HEK293 (cell line): Measurements from ENCODE around the gene IMMP2L.

Experiments
- CTCF ChIA-PET: fragments of 350-600 bp; formaldehyde crosslinking; extraction: SDS; loops from one replicate; lab custom pipeline; 2021; ENCODE audit warnings: antibody characterized with exemption; lab: Yijun Ruan, JAX
- POLR2A ChIA-PET: fragments of 300-600 bp; formaldehyde crosslinking; extraction: SDS; loops from one replicate; lab custom pipeline; 2020; ENCODE audit warnings: antibody characterized with exemption, inconsistent platforms; lab: Yijun Ruan, JAX
- H3K27ac ChIP-seq: fragments of 200-500 bp; sonication (Bioruptor generic); 2 replicates; pipeline ENCODE4 v1.5.1; 2014; ENCODE audit warnings: low read depth, low read length, control low read depth, inconsistent platforms; ENCODE audit errors: extremely low read depth
- H3K36me3 ChIP-seq, 2 experiments: fragments of 200-500 bp in 1 of 2; sonication (Bioruptor generic) in 1 of 2; 1 replicate in 1 of 2; 2 replicates in 1 of 2; pipeline ENCODE4 v1.5.1; 2014 to 2017; ENCODE audit warnings: inconsistent platforms in 2 of 2, low read length in 2 of 2; ENCODE audit not compliant: control insufficient read depth in 2 of 2, insufficient read depth in 1 of 2
- H3K4me1 ChIP-seq: fragments of 200-500 bp; sonication (Bioruptor generic); 2 replicates; pipeline ENCODE4 v1.5.1; 2014; ENCODE audit warnings: mild to moderate bottlenecking, low read length, inconsistent platforms; ENCODE audit not compliant: control insufficient read depth, insufficient read depth
- H3K4me3 ChIP-seq: 2 replicates; pipeline ENCODE4 v1.5.1; 2011; ENCODE audit warnings: low read depth, mild to moderate bottlenecking, control low read depth, low read length, moderate library complexity
- H3K9me3 ChIP-seq: fragments of 200-500 bp; sonication (Bioruptor generic); 2 replicates; pipeline ENCODE4 v1.5.1; 2014; ENCODE audit warnings: low read depth, low read length, inconsistent platforms; ENCODE audit not compliant: control insufficient read depth, insufficient read depth
- FEZF1 ChIP-seq: fragments of 450-650 bp; formaldehyde crosslinking; IDR thresholded peaks from 2 replicates; pipeline ENCODE4 v1.5.1; 2016; ENCODE audit warnings: missing biosample characterization, missing genetic modification characterization
- GLIS1 ChIP-seq: fragments of 450-650 bp; formaldehyde crosslinking; IDR thresholded peaks from 2 replicates; pipeline ENCODE4 v1.5.1; 2016; ENCODE audit warnings: missing biosample characterization, missing genetic modification characterization
- SCRT1 ChIP-seq: fragments of 450-650 bp; formaldehyde crosslinking; IDR thresholded peaks from 2 replicates; pipeline ENCODE4 v1.5.1; 2016; ENCODE audit warnings: missing biosample characterization, missing genetic modification characterization, borderline replicate concordance
- ZNF112 ChIP-seq: fragments of 450-650 bp; formaldehyde crosslinking; IDR thresholded peaks from 2 replicates; pipeline ENCODE4 v1.5.0; 2017; ENCODE audit warnings: missing biosample characterization, missing genetic modification characterization
- ZNF157 ChIP-seq: fragments of 450-650 bp; formaldehyde crosslinking; IDR thresholded peaks from 2 replicates; pipeline ENCODE4 v1.5.1; 2016; ENCODE audit warnings: missing biosample characterization, missing genetic modification characterization
- ZNF23 ChIP-seq: fragments of 450-650 bp; formaldehyde crosslinking; IDR thresholded peaks from 2 replicates; pipeline ENCODE4 v1.5.1; 2016; ENCODE audit warnings: missing biosample characterization, missing genetic modification characterization, borderline replicate concordance
- ZNF394 ChIP-seq: fragments of 450-650 bp; formaldehyde crosslinking; IDR thresholded peaks from 2 replicates; pipeline ENCODE4 v1.5.1; 2016; ENCODE audit warnings: missing biosample characterization, missing genetic modification characterization, mild to moderate bottlenecking, moderate library complexity, borderline replicate concordance
- ZNF501 ChIP-seq: fragments of 450-650 bp; formaldehyde crosslinking; IDR thresholded peaks from 2 replicates; pipeline ENCODE4 v1.5.1; 2016; ENCODE audit warnings: missing biosample characterization, missing genetic modification characterization
- ZNF530 ChIP-seq: fragments of 450-650 bp; formaldehyde crosslinking; IDR thresholded peaks from 2 replicates; pipeline ENCODE4 v1.5.1; 2016; ENCODE audit warnings: low read depth, missing biosample characterization, missing genetic modification characterization
- ZNF549 ChIP-seq: fragments of 450-650 bp; IDR thresholded peaks from 2 replicates; pipeline ENCODE4 v1.5.1; 2018; ENCODE audit warnings: missing biosample characterization, missing genetic modification characterization, mild to moderate bottlenecking, inconsistent platforms, moderate library complexity
- ZNF558 ChIP-seq: fragments of 450-650 bp; formaldehyde crosslinking; IDR thresholded peaks from 2 replicates; pipeline ENCODE4 v1.5.1; 2016; ENCODE audit warnings: missing biosample characterization, missing genetic modification characterization
- ZNF585B ChIP-seq: fragments of 450-650 bp; formaldehyde crosslinking; IDR thresholded peaks from 2 replicates; pipeline ENCODE4 v1.5.1; 2016; ENCODE audit warnings: missing biosample characterization, missing genetic modification characterization
- ZNF596 ChIP-seq: fragments of 450-650 bp; IDR thresholded peaks from 2 replicates; pipeline ENCODE4 v1.5.0; 2018; ENCODE audit warnings: missing biosample characterization, mild to moderate bottlenecking, missing genetic modification characterization, moderate library complexity
- ZNF664 ChIP-seq: fragments of 450-650 bp; formaldehyde crosslinking; IDR thresholded peaks from 2 replicates; pipeline ENCODE4 v1.5.1; 2016; ENCODE audit warnings: missing biosample characterization, missing genetic modification characterization
- ZNF670 ChIP-seq: fragments of 450-650 bp; formaldehyde crosslinking; IDR thresholded peaks from 2 replicates; pipeline ENCODE4 v1.5.1; 2016; ENCODE audit warnings: missing biosample characterization, missing genetic modification characterization, low read depth
- ZNF776 ChIP-seq: fragments of 450-650 bp; formaldehyde crosslinking; IDR thresholded peaks from 2 replicates; pipeline ENCODE4 v1.5.0; 2017; ENCODE audit warnings: missing biosample characterization, missing genetic modification characterization, borderline replicate concordance
- ZNF777 ChIP-seq: fragments of 450-650 bp; formaldehyde crosslinking; IDR thresholded peaks from 2 replicates; pipeline ENCODE4 v1.5.1; 2017; ENCODE audit warnings: missing biosample characterization, missing genetic modification characterization, borderline replicate concordance
- ZNF792 ChIP-seq: fragments of 450-650 bp; formaldehyde crosslinking; IDR thresholded peaks from 2 replicates; pipeline ENCODE4 v1.5.1; 2016; ENCODE audit warnings: missing biosample characterization, missing genetic modification characterization
- TF ChIP-seq, protein P1 (sequence below): fragments of 450-650 bp; formaldehyde crosslinking; IDR thresholded peaks from 2 replicates; pipeline ENCODE4 v1.5.1; 2017; ENCODE audit warnings: missing biosample characterization, mild to moderate bottlenecking, missing genetic modification characterization, moderate library complexity
- TF ChIP-seq, protein P2 (sequence below): fragments of 450-650 bp; formaldehyde crosslinking; IDR thresholded peaks from 2 replicates; pipeline ENCODE4 v1.5.1; 2017; ENCODE audit warnings: missing biosample characterization, missing genetic modification characterization
- TF ChIP-seq, protein P3 (sequence below): fragments of 450-650 bp; formaldehyde crosslinking; IDR thresholded peaks from 2 replicates; pipeline ENCODE4 v1.5.1; 2016; ENCODE audit warnings: missing biosample characterization, missing genetic modification characterization

IMMP2L gene

DNA sequence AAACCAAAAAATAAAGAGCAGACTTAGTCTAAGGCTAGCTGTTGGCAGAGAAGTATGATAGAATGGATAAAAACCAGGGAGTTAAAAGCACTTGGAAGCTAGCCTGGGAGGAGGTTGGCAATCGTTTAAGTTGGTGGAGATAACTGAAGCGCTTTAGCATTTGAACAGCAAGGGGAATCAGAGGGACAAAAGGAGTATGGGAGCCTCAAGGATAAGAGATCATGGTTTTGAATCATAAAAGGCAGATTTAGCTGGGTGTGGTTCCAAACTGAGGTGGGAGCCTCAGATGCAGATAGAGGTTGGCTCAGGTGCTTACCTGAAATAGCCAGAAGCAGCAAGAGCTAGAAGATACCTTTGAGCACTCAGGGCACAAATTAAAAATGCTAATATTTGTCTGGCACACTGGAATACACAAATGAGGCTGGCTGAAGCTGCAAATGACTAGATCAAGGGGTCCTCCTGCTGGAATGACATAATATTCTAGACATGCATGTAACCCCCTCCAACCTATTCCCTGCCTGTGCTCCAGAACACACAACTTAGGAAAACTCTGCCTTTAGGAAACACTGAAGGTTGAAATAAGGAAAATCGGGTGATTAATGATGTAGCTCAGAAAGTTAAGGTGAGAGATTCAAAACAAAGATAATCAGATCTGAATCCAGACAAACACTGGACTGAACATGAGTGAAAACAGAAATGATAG lies 843.6 kb downstream of the IMMP2L start (continued):
- TF ChIP-seq ZNF596 (tag by site-specific recombination), result no peak

DNA sequence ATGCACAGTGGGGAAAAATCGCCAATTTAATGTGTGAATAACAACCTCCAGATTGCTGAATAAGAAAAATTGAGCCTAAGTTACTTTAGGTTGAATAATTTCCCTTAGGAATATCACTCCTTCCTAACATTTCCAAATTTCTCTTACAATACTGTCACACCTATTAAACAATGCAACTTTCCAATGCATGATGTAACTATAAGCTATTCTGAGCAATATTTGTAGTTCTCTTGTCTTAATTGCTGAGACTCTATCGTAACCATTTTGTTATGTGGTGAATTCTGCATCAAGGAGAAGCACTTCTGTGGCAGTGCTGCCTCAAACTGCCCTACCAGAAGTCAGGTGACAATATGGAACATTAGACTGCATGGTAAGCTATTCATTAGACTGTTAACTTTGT lies 858.1 kb downstream of the IMMP2L start:
- POLR2A ChIA-PET, result no interaction called here
- Histone ChIP-seq H3K27ac (no peak overlapping the region), H3K4me1 (no peaks in the 10 kb centered on the region), H3K36me3 (no peaks in the 10 kb centered on the region), H3K4me3 (no peak overlapping the region), H3K9me3 (no peaks in the 10 kb centered on the region)
- TF ChIP-seq ZNF23 (tag by site-specific recombination) (no peak), ZNF776 (no peak), FEZF1 (tag by site-specific recombination) (no peak), ZNF664 (tag by site-specific recombination) (no peak), GLIS1 (no peak), ZNF112 (tag by site-specific recombination) (no peak), ZNF157 (tag by site-specific recombination) (no peak), SCRT1 (tag by site-specific recombination) (no peak), ZNF549 (tag by site-specific recombination) (no peak), ZNF670 (tag by site-specific recombination) (no peak), ZNF777 (no peak), ZNF501 (tag by site-specific recombination) (no peak), ZNF394 (tag by site-specific recombination) (no peak), ZNF558 (tag by site-specific recombination) (no peak), ZNF585B (tag by site-specific recombination) (no peak), ZNF530 (tag by site-specific recombination) (no peak), ZNF792 (tag by site-specific recombination) (no peak)
- TF ChIP-seq, protein P1, sequence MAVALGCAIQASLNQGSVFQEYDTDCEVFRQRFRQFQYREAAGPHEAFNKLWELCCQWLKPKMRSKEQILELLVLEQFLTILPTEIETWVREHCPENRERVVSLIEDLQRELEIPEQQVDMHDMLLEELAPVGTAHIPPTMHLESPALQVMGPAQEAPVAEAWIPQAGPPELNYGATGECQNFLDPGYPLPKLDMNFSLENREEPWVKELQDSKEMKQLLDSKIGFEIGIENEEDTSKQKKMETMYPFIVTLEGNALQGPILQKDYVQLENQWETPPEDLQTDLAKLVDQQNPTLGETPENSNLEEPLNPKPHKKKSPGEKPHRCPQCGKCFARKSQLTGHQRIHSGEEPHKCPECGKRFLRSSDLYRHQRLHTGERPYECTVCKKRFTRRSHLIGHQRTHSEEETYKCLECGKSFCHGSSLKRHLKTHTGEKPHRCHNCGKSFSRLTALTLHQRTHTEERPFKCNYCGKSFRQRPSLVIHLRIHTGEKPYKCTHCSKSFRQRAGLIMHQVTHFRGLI, result no peak
- TF ChIP-seq, protein P2, sequence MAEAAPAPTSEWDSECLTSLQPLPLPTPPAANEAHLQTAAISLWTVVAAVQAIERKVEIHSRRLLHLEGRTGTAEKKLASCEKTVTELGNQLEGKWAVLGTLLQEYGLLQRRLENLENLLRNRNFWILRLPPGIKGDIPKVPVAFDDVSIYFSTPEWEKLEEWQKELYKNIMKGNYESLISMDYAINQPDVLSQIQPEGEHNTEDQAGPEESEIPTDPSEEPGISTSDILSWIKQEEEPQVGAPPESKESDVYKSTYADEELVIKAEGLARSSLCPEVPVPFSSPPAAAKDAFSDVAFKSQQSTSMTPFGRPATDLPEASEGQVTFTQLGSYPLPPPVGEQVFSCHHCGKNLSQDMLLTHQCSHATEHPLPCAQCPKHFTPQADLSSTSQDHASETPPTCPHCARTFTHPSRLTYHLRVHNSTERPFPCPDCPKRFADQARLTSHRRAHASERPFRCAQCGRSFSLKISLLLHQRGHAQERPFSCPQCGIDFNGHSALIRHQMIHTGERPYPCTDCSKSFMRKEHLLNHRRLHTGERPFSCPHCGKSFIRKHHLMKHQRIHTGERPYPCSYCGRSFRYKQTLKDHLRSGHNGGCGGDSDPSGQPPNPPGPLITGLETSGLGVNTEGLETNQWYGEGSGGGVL, result no peak
- TF ChIP-seq, protein P3, sequence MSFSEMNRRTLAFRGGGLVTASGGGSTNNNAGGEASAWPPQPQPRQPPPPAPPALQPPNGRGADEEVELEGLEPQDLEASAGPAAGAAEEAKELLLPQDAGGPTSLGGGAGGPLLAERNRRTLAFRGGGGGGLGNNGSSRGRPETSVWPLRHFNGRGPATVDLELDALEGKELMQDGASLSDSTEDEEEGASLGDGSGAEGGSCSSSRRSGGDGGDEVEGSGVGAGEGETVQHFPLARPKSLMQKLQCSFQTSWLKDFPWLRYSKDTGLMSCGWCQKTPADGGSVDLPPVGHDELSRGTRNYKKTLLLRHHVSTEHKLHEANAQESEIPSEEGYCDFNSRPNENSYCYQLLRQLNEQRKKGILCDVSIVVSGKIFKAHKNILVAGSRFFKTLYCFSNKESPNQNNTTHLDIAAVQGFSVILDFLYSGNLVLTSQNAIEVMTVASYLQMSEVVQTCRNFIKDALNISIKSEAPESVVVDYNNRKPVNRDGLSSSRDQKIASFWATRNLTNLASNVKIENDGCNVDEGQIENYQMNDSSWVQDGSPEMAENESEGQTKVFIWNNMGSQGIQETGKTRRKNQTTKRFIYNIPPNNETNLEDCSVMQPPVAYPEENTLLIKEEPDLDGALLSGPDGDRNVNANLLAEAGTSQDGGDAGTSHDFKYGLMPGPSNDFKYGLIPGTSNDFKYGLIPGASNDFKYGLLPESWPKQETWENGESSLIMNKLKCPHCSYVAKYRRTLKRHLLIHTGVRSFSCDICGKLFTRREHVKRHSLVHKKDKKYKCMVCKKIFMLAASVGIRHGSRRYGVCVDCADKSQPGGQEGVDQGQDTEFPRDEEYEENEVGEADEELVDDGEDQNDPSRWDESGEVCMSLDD (tag by site-specific recombination), result no peak
- CTCF ChIA-PET, result no interaction called here
